Activated CD4-positive, alpha-beta T cell treated with anti-CD3 and anti-CD28 coated beads, Interleukin-10, Interleukin-2, amounts not matched to agents 100 ng/mL and 50 ng/mL, durations not matched to agents 16 hours and 8 hours (primary cell): ENCODE data around the gene TAB2.
A peak's percentile ranks its signal among the peaks of the same experiment; 100 is the strongest.
"Not testable (repeated sequence)": the region's sequence is repeated elsewhere in the genome, so short reads cannot be mapped to it uniquely, and the experiment has no call there.

ENCODE experiments used
- DNase-seq: peaks from one replicate; pipeline ENCODE4 v3.0.0-alpha.2; 2020

The TAB2 gene

GRCh38 chr6:149421132-149421531, 103.6 kb downstream of the TAB2 start:
- DNase-seq: peak; percentile 30

GRCh38 chr6:149422581-149422980, 105.1 kb downstream of the TAB2 start:
- no peak for DNase-seq

- no peak for DNase-seq
These were observed 106.5 kb downstream of the TAB2 start for GRCh38 chr6:149423964-149424440.

- DNase-seq: no peak
These were observed 107.7 kb downstream of the TAB2 start for GRCh38 chr6:149425224-149425623.

GRCh38 chr6:149425754-149426153, 108.2 kb downstream of the TAB2 start:
- no peak for DNase-seq

- no peak for DNase-seq
These were observed 111.1 kb downstream of the TAB2 start for GRCh38 chr6:149428606-149429005.

GRCh38 chr6:149429427-149430360, 112.2 kb downstream of the TAB2 start:
- DNase-seq: no peak

- DNase-seq: peak; percentile 94
These were observed 114.6 kb downstream of the TAB2 start for GRCh38 chr6:149431905-149432775.

GRCh38 chr6:149433405-149433804, 115.9 kb downstream of the TAB2 start:
- no peak for DNase-seq

GRCh38 chr6:149433881-149434280, 116.4 kb downstream of the TAB2 start:
- no peak for DNase-seq

- no peak for DNase-seq
These were observed 118.5 kb downstream of the TAB2 start for GRCh38 chr6:149435919-149436586.

GRCh38 chr6:149436647-149437046, 119.1 kb downstream of the TAB2 start:
- no peak for DNase-seq

- DNase-seq: no peak
These were observed 119.7 kb downstream of the TAB2 start for GRCh38 chr6:149437212-149437611.

GRCh38 chr6:149438855-149439254, 121.3 kb downstream of the TAB2 start:
- no peak for DNase-seq

- no peak for DNase-seq
These were observed 122.1 kb downstream of the TAB2 start for GRCh38 chr6:149439626-149440025.

GRCh38 chr6:149440735-149441671, 123.5 kb downstream of the TAB2 start:
- DNase-seq: no peak

- no peak for DNase-seq
These were observed 124.2 kb downstream of the TAB2 start for GRCh38 chr6:149441740-149442139.

GRCh38 chr6:149443411-149444181, 126.1 kb downstream of the TAB2 start:
- no peak for DNase-seq

- not testable (repeated sequence) for DNase-seq
These were observed 127.0 kb downstream of the TAB2 start for GRCh38 chr6:149444360-149445094.

GRCh38 chr6:149445095-149445466, 127.6 kb downstream of the TAB2 start:
- DNase-seq: peak; percentile 54
